ENCODE measurements around the gene ARHGAP21. TPM values are rescaled to one million over a fixed set of nuclear protein-coding genes. Genes with fewer than 3 reads are reported as not detected.
A peak's percentile ranks its signal among the peaks of the same experiment; 100 is the strongest.
"Not testable (repeated sequence)": the region's sequence is repeated elsewhere in the genome, so short reads cannot be mapped to it uniquely, and the experiment has no call there.

Gene ARHGAP21
- total RNA-seq, 1 experiment from 2014 or later: 11.6 TPM

DNA sequence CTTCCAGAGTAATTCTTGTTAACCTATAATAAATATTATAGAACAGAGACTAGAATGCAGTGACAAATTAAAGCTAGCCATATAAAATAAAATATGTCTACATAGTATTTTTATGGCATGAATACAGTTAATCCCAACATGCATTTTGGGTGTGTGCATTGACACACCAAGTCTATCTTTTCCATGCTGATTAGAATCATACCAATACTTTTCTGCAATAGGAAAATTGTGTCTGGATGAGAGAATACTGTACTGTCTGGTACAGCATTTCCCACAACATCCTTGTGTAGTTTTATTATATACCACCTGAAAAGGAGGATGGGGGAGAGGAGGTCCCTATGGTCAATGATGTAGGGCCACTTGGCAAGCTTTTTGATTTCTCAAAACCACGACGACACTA is 100.3 kb downstream of the ARHGAP21 start:
- Histone ChIP-seq H3K27ac (ENCODE audit: low read length) (no peak overlapping the region), H3K36me3 (ENCODE audit: insufficient read depth, low read length) (no peaks in the 10 kb centered on the region), H3K9me2 (replicated peaks; ENCODE audit: insufficient read depth, low read length) (no peaks in the 10 kb centered on the region), H3K27me3 (ENCODE audit: low read length) (no peaks in the 10 kb centered on the region), H3K9ac (ENCODE audit: low read length) (no peak overlapping the region), H3K4me3 (ENCODE audit: low read length) (no peak overlapping the region), H3K79me2 (ENCODE audit: low read length) (no peaks in the 10 kb centered on the region), H3K4me2 (ENCODE audit: low read depth, low read length, poor library complexity, severe bottlenecking) (no peak overlapping the region), H3K4me1 (ENCODE audit: low read length) (no peaks in the 10 kb centered on the region), H2AFZ (ENCODE audit: low read length) (no peak overlapping the region), H3K9me3 (ENCODE audit: low read length) (no peaks in the 10 kb centered on the region; the same call in 1 of the 2 replicates), H4K20me1 (ENCODE audit: insufficient read depth, low read depth, low read length) (no peaks in the 10 kb centered on the region)
- DNase-seq: no peak

DNA sequence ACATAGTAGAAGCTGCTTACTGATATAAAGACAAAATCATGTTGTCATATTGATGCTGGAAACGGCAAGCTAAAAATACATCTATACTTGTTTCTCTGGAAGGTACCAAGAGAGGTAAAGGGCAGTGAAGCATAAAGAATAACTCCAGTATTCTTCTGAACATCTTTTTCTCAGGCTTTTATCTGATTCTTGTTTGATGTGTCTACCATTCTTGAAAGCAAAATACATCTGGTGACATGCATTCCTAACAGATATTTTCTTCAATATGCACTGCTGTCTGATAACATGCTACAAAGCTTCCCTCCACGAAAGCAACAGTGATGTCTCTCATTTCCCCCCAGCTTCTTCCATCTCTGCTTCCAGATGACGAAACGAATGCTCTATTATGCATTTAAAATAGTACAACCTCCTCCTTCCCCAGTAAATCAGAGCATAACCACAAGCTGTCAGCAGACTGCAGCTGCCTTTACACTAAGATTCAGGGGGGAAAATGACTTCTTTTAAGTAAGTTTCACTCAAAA is 100.8 kb downstream of the ARHGAP21 start:
- no peak overlapping the region for H3K4me2 ChIP-seq (ENCODE audit: low read depth, low read length, poor library complexity, severe bottlenecking)
- no peak overlapping the region for H2AFZ ChIP-seq (ENCODE audit: low read length)
- no peak overlapping the region for H3K9ac ChIP-seq (ENCODE audit: low read length)
- H3K9me3 ChIP-seq (ENCODE audit: low read length): no peaks in the 10 kb centered on the region; the same call in 1 of the 2 replicates
- no peaks in the 10 kb centered on the region for H4K20me1 ChIP-seq (ENCODE audit: insufficient read depth, low read depth, low read length)
- H3K9me2 ChIP-seq (replicated peaks; ENCODE audit: insufficient read depth, low read length): no peaks in the 10 kb centered on the region
- no peaks in the 10 kb centered on the region for H3K27me3 ChIP-seq (ENCODE audit: low read length)
- no peaks in the 10 kb centered on the region for H3K4me1 ChIP-seq (ENCODE audit: low read length)
- no peaks in the 10 kb centered on the region for H3K36me3 ChIP-seq (ENCODE audit: insufficient read depth, low read length)
- DNase-seq: no peak
- H3K79me2 ChIP-seq (ENCODE audit: low read length): no peaks in the 10 kb centered on the region
- no peak overlapping the region for H3K27ac ChIP-seq (ENCODE audit: low read length)
- H3K4me3 ChIP-seq (ENCODE audit: low read length): no peak overlapping the region

DNA sequence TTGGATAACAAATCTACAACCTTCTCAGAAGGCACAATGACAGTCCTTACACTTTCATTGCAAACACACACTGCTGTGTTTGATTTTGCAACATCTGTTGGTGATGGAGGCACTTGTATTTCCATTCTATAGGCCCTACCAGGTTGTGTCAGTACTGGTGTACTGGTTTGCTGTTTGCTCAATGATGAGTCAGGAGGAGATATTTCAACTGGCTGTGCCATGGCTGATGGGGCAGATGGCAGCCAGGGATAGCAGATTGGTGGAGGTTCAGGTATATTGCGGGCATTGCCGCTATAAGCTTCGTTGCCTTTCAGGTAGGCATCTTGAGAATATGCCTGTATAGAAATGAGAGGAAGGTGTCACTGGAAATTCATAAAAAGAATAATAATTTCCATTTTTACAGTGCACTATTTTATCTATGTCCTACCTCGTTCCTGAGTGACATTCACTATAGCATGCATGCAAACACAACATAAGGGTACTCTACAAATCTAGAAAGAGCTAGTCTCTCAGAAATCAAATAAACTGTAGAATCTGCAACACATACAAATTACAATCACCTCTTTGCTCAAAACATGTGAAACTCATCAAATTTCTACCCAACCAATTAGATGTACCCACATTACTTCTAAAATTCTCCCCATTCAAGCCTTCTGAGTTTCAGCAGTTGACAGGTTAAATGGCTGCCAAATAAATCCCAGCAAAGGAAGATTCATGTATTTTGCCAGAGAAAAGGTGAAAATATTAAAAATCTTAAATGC is 102.5 kb downstream of the ARHGAP21 start:
- not testable (repeated sequence) for H3K36me3 ChIP-seq (ENCODE audit: insufficient read depth, low read length); H3K9me3 ChIP-seq (ENCODE audit: low read length); H3K27me3 ChIP-seq (ENCODE audit: low read length); H3K4me1 ChIP-seq (ENCODE audit: low read length); H3K9ac ChIP-seq (ENCODE audit: low read length); H3K4me2 ChIP-seq (ENCODE audit: low read depth, low read length, poor library complexity, severe bottlenecking); H3K27ac ChIP-seq (ENCODE audit: low read length); H2AFZ ChIP-seq (ENCODE audit: low read length); H3K79me2 ChIP-seq (ENCODE audit: low read length); H3K9me2 ChIP-seq (replicated peaks; ENCODE audit: insufficient read depth, low read length); H3K4me3 ChIP-seq (ENCODE audit: low read length); H4K20me1 ChIP-seq (ENCODE audit: insufficient read depth, low read depth, low read length); DNase-seq

DNA sequence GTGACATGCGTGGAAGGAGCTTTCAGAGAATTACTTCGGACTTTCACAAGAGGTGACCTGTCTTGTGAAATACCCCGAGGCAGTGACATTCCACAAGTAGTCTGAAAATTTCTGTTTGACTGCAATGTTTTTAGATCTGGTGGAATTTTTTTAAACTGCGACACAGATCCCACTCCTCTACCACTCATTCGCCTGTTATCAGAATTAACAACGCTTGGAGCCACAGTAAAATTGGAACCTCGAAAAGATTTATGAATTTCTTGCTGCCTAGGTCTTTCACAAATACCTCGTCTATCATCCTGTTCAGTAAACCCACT is 103.7 kb downstream of the ARHGAP21 start:
- H3K9me3 ChIP-seq (ENCODE audit: low read length); H3K4me1 ChIP-seq (ENCODE audit: low read length); H3K79me2 ChIP-seq (ENCODE audit: low read length); H3K4me3 ChIP-seq (ENCODE audit: low read length); H3K27me3 ChIP-seq (ENCODE audit: low read length); H2AFZ ChIP-seq (ENCODE audit: low read length); H4K20me1 ChIP-seq (ENCODE audit: insufficient read depth, low read depth, low read length); H3K4me2 ChIP-seq (ENCODE audit: low read depth, low read length, poor library complexity, severe bottlenecking); H3K9me2 ChIP-seq (replicated peaks; ENCODE audit: insufficient read depth, low read length); H3K9ac ChIP-seq (ENCODE audit: low read length); H3K27ac ChIP-seq (ENCODE audit: low read length); H3K36me3 ChIP-seq (ENCODE audit: insufficient read depth, low read length); DNase-seq: not testable (repeated sequence)

DNA sequence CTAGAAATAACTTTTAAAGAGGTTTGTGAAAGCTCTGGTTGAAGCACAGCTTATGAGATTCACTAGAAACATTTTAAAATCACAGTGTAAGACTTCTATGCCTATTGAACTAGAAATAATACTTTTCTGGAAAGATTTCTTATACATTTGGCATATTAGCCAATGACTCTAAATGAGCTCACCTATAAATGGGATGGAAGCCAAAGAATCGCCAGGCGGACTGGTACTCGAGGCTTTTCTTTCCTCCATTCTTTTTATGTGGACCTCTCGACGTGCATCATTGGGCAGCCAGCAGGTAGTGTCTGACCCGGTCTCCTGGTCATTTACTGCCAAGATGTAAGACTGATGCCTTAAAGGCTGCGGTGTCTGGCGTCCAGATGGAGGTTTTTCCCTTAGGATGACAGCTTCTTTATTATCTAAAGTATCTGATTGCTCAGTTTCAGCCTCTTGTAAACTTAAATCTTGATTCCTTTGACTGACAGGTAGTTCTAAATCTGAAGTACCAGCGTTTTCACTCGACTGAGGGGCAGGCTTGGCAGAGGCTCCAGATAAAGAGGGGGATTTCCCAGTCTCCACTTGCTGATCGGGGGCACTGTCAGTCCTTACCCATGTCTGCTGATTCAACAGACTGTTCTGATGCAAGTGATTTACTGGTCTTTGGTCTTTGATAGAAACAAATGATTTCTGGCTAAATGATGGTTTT is 104.2 kb downstream of the ARHGAP21 start:
- not testable (repeated sequence) for H3K4me3 ChIP-seq (ENCODE audit: low read length); H2AFZ ChIP-seq (ENCODE audit: low read length); H3K9ac ChIP-seq (ENCODE audit: low read length); H3K9me2 ChIP-seq (replicated peaks; ENCODE audit: insufficient read depth, low read length); DNase-seq; H4K20me1 ChIP-seq (ENCODE audit: insufficient read depth, low read depth, low read length); H3K36me3 ChIP-seq (ENCODE audit: insufficient read depth, low read length); H3K27ac ChIP-seq (ENCODE audit: low read length); H3K4me2 ChIP-seq (ENCODE audit: low read depth, low read length, poor library complexity, severe bottlenecking); H3K9me3 ChIP-seq (ENCODE audit: low read length); H3K4me1 ChIP-seq (ENCODE audit: low read length); H3K27me3 ChIP-seq (ENCODE audit: low read length); H3K79me2 ChIP-seq (ENCODE audit: low read length)

DNA sequence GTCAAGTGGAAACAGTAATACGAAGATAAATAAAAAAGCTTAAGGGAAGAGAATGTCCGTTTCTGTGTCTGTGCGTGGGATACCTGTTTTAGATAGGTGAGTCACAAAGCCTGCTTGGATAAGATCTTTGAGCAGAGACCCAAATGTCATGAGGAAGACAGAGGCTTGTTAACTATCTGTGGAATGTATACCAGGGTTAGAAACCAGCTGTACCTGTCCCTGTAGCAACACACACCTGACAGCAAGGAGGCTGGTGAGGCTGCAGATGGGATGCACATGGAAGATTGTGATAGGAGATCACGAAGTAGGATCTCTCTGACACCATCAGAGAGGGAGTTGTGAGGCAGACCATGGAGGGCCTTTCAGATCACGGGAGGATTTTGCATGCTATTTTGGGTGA is 105.3 kb downstream of the ARHGAP21 start:
- Histone ChIP-seq H3K79me2 (ENCODE audit: low read length) (no peaks in the 10 kb centered on the region), H3K4me3 (ENCODE audit: low read length) (no peak overlapping the region), H3K9me2 (replicated peaks; ENCODE audit: insufficient read depth, low read length) (no peaks in the 10 kb centered on the region), H4K20me1 (ENCODE audit: insufficient read depth, low read depth, low read length) (no peaks in the 10 kb centered on the region), H3K36me3 (ENCODE audit: insufficient read depth, low read length) (no peaks in the 10 kb centered on the region), H3K27me3 (ENCODE audit: low read length) (no peaks in the 10 kb centered on the region), H3K4me2 (ENCODE audit: low read depth, low read length, poor library complexity, severe bottlenecking) (no peak overlapping the region), H3K27ac (ENCODE audit: low read length) (no peak overlapping the region), H3K4me1 (ENCODE audit: low read length) (no peaks in the 10 kb centered on the region), H3K9me3 (ENCODE audit: low read length) (peaks cover 2% of the 10 kb centered on the region; the same call in 1 of the 2 replicates), H3K9ac (ENCODE audit: low read length) (no peak overlapping the region), H2AFZ (ENCODE audit: low read length) (no peak overlapping the region)
- no peak for DNase-seq

DNA sequence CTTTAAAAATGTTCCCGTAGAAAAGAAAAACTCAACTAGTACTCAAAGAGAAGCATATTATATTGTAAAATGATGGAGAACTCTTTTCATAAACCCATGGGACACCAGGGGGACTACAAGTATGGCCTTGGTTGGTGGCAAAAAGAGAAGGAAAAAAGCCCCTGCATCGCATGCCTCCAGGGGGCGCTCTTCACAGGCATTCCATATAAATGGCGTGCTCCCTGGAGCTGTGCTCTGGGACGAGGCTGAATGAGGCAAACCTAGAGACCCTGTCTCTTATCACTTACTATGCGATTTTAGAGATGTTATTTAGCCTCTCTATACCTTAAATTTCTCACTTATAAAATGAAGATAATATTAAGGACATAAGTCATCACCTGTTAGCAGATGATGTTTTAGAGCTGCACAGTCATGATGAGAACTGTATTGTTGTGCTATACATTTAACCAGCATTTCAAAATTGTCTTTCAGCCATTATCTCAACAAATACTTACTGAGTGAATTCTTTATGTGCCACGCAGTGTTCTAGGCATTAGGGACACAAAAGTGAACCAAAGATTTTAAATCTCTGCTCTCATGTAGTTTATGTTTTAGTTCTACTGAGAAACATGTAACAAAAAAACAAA is 105.8 kb downstream of the ARHGAP21 start:
- Histone ChIP-seq H3K9me3 (ENCODE audit: low read length) (peaks cover 3% of the 10 kb centered on the region; the same call in 1 of the 2 replicates), H3K36me3 (ENCODE audit: insufficient read depth, low read length) (no peaks in the 10 kb centered on the region), H2AFZ (ENCODE audit: low read length) (no peak overlapping the region), H3K9me2 (replicated peaks; ENCODE audit: insufficient read depth, low read length) (no peaks in the 10 kb centered on the region), H3K4me1 (ENCODE audit: low read length) (no peaks in the 10 kb centered on the region), H3K4me2 (ENCODE audit: low read depth, low read length, poor library complexity, severe bottlenecking) (no peak overlapping the region), H3K27ac (ENCODE audit: low read length) (no peak overlapping the region), H3K79me2 (ENCODE audit: low read length) (no peaks in the 10 kb centered on the region), H3K9ac (ENCODE audit: low read length) (no peak overlapping the region), H4K20me1 (ENCODE audit: insufficient read depth, low read depth, low read length) (no peaks in the 10 kb centered on the region), H3K27me3 (ENCODE audit: low read length) (no peaks in the 10 kb centered on the region), H3K4me3 (ENCODE audit: low read length) (no peak overlapping the region)
- DNase-seq: peak; percentile 63

DNA sequence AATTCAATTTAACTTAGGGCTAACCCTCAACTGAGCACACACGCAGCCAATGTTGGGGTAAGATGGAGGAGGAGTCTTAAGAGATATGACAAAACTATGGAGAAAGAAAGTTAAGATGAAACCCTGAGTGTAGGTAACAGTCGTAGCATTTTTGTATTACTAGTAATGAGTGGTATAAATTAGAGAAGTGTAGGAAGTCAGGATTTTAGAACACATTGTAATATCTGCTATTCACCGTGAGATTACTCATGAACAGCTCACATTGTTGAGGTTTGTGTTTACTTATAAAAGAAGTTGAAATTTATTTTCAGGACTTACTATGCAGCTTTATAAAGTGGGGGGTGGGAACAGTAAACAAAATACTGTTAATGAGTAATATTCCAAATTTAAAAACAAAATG is 107.2 kb downstream of the ARHGAP21 start:
- no peak for DNase-seq
- no peak overlapping the region for H3K27ac ChIP-seq (ENCODE audit: low read length)
- H3K27me3 ChIP-seq (ENCODE audit: low read length): no peaks in the 10 kb centered on the region
- no peaks in the 10 kb centered on the region for H3K36me3 ChIP-seq (ENCODE audit: insufficient read depth, low read length)
- no peak overlapping the region for H3K4me2 ChIP-seq (ENCODE audit: low read depth, low read length, poor library complexity, severe bottlenecking)
- no peaks in the 10 kb centered on the region for H3K9me2 ChIP-seq (replicated peaks; ENCODE audit: insufficient read depth, low read length)
- no peaks in the 10 kb centered on the region for H3K4me1 ChIP-seq (ENCODE audit: low read length)
- peaks cover 3% of the 10 kb centered on the region; the same call in 1 of the 2 replicates for H3K9me3 ChIP-seq (ENCODE audit: low read length)
- no peaks in the 10 kb centered on the region for H3K79me2 ChIP-seq (ENCODE audit: low read length)
- H4K20me1 ChIP-seq (ENCODE audit: insufficient read depth, low read depth, low read length): no peaks in the 10 kb centered on the region
- H2AFZ ChIP-seq (ENCODE audit: low read length): no peak overlapping the region
- no peak overlapping the region for H3K9ac ChIP-seq (ENCODE audit: low read length)
- H3K4me3 ChIP-seq (ENCODE audit: low read length): no peak overlapping the region

Data from Karpas-422 (cell line).